Embryonic facial prominence (tissue), 1 donor: ENCODE results near the gene UBE3D.
"Not testable (repeated sequence)": the region's sequence is repeated elsewhere in the genome, so short reads cannot be mapped to it uniquely, and the experiment has no call there.

Experiments
- DNase-seq: peaks from one replicate; pipeline ENCODE4 v3.0.0-alpha.2; 2016; ENCODE audit errors: extremely low spot score

Gene UBE3D

DNA sequence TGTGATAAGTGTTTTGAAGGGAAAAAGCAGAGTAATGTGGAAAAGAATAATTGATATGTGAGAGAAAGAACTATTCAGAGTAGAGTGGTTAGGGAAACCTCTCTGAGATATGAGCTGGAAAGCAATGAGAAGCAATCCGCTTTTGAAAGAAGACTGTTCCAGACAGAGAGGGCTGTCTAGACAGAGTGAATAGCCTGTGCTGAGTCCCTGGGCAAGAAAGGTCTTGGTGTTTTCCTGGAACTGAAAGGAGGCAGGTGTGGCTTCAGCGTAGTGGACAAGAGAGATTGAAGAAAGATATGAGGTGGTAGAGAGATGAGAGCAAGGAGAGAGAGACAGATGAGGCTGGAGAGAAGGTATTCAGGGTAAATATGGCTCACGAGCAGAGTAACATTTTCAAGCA, 190.8 kb downstream of the UBE3D start:
- DNase-seq: no peak

DNA sequence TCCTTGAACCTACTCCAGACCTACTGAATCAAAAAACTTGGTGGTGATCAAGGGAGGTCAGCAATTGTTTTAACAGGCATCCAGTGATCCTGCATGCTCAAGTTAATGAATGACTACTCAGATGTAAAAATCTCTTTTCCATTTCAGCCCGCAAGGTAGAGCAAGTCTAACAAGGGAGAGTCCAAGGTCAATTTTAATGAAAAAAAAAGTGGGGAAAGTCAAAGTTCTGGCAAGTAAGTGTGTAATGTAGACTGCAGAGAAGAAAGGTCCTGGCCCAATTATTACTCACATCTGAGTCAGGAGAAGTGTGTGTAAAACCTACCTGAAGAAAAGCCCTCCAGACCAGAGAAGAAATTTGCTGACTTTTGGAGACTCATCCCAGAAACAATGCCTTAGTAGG, 193.5 kb downstream of the UBE3D start:
- DNase-seq: no peak

DNA sequence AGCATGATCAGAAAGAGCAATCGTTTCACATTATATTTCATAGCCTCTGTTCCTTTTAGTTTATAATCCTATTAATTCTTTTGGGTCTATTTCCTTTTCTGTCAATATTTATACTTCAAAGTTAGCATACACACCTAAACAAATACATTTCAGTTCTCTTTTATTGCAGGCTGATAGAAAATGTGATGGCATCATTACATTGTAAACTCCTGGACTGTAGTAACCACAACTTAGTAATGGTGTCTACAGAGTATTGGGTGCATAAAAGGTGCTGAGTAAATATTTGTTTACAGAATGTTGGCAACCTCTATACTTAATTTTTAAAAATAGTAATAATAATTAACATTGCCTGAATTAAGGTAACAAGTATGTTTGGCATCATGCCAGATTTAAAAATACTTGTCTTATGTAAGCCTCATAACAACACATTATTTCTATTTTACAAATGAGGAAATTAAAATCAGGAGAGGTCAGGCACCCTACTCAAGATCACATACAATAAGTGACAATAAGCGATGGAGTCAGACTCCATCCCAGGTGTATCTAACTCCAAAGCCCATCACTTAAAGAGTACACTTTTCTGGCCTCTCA, 195.0 kb downstream of the UBE3D start:
- no peak for DNase-seq

DNA sequence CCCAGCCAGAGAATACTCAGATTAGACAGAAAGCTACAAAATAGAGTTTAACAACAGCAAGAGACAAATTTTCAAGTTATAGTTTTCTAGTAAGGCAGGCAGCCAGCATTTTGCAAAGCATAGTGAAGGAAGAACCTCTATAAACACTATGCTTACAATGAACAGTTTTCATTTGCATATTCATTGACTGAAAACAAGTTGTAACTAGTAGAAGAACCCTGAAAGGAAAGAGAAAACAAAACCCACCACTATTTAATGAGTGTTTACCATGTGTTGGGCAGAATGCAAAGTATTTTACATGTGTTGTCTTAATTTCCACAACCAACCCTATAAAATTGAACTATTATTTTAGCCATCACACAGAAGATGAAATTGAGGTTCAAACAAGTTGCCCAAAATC, 196.1 kb downstream of the UBE3D start:
- DNase-seq: no peak

DNA sequence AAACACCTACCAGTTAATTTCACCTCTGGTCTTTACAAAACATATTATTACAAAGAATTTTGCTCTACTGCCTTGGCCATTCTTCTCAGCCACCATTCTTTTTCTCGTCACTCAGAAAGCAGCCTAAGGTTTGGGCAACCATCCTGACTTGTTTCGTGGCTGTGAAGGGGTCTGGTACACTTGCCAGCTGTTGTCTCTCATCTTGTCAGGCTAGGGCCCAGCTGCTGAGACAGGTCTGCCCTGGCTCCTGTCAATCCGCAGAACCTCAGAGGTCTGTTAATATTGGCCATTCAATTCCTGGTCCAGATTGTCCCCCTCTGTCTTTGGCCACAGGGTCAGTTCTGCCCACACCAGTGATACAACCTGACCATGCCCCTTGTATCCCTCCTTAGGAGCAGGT, 197.7 kb downstream of the UBE3D start:
- DNase-seq: no peak

DNA sequence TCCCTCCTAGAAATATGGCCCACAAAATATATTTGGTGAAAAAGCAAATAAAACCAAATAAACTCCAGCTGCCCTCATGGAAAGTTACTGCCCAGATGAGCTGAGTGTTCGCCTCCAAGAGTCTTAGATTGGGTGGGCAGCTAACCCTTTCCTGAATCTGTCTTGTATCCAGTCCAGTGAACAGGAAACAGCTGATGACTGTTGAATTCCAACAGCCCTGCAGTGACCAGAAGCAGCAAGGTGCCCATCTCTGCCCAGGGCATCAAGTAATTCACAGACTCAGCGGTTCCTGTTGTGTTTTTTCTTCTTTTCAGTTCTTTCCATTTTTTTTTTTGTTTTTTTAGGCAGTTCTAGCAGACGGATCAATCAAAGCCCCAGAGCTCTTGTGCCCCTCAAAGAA, 199.2 kb downstream of the UBE3D start:
- DNase-seq: no peak

DNA sequence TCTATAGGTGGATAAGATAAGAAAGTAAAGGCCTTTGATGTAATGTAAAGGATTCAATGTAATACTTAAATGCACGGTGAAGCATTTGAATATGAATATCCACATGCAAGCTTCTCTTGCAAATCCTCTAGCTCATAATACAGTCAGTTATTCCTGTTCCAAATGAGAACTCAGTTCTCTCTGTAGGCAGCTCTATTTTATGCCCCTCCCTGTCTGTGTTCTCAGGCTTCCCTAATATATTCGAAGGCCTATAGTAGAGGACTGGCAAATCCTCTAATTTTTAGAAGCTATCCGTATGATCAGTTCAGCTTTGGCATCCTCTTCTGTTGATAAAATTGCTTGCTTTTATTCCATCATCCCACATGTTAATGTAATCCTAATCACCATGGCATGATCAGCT, 200.2 kb downstream of the UBE3D start:
- DNase-seq: no peak

DNA sequence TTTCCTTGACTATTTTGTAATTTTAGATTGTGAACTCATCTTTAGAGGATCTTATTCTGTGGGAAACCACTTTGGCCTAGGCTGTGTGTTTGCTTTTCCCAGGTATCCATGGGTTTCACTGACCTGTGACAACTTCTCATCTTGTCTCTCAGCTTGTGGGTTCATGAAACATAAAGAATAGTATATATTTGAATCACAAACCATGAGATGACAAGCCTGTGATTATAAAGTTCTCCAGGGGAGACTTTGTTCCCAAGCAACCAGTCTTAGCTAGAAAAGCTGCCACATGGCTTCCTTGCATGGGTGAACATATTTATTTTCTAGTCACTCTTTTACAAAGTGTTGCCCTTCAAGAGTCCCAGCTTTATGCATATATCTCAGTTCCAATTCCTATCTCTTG, 201.9 kb downstream of the UBE3D start:
- no peak for DNase-seq

DNA sequence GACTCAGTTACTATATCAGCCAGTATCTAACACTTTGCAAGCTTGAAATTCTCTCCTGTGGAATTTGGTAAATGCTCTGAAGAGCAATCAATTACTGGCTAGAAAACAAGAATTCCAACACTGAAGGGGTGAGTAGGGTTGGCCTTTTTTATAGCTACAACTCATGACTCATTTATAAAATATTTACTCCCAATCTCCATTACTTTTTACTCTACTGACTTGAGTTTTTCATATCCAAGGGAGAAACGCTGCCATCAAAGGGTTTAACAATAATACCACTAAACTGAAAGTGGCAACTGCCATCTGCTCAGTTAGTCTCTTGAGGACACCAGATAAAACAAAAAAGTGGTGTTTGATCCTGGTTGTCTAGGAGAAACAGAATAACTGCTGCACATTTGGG, 203.1 kb downstream of the UBE3D start:
- DNase-seq: no peak

DNA sequence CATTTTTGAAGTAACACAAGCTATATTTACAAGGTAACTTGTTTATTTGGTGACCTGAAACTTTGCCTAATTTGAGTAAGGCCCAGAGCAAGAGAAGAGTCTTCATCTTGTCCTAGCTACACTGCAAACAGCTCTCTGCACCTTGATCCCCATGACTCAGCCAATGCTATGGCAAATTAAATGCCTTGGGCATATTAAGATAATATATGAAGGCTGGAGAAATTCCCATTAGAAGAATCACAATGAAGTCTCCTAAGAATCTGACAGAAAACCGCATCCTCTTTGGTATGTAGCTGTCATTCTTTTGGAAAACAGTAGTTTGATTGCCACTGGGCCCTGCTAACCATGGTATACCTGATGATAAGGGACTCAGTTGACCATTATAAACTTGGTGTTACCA, 204.5 kb downstream of the UBE3D start:
- DNase-seq: no peak

DNA sequence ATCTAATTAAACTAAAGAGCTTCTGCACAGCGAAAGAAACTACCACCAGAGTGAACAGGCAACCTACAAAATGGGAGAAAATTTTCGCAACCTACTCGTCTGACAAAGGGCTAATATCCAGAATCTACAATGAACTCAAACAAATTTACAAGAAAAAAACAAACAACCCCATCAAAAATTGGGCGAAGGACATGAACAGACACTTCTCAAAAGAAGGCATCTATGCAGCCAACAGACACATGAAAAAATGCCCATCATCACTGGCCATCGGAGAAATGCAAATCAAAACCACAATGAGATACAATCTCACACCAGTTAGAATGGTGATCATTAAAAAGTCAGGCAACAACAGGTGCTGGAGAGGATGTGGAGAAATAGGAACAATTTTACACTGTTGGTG, 209.6 kb downstream of the UBE3D start:
- not testable (repeated sequence) for DNase-seq

DNA sequence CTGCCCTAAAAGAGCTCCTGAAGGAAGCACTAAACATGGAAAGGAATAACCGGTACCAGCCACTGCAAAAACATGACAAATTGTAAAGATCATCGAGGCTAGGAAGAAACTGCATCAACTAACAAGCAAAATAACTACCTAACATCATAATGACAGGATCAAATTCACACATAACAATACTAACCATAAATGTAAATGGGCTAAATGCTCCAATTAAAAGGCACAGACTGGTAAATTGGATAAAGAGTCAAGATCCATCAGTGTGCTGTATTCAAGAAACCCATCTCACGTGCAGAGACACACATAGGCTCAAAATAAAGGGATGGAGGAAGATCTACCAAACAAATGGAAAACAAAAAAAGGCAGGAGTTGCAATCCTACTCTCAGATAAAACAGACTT, 212.7 kb downstream of the UBE3D start:
- DNase-seq: not testable (repeated sequence)

DNA sequence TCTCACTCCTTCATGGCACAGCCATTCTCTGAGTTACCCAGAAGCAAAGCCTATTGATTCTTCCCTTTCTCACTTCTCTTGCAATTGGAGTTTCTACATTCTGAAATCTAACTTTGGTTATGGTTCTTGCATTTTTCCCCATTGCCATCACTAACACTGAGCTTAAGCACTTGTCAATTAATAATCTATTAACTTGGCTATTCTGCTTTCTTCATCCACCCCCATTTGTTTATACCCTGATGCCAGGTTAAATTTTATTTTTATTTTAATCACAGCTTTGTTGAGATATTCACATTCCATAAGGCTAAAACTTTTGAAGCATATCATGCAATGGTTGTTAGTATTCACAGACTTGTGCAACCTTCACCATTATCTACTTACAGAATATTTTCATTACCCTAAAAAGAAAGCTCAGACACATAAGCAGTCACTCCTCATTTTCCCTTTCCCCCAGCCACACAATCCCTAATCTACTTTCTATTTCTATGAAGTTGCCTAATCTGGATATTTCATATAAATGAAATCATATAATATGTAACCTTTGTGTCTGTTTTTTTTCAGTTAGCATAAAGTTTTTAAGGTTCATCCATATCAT, 222.3 kb downstream of the UBE3D start:
- no peak for DNase-seq

DNA sequence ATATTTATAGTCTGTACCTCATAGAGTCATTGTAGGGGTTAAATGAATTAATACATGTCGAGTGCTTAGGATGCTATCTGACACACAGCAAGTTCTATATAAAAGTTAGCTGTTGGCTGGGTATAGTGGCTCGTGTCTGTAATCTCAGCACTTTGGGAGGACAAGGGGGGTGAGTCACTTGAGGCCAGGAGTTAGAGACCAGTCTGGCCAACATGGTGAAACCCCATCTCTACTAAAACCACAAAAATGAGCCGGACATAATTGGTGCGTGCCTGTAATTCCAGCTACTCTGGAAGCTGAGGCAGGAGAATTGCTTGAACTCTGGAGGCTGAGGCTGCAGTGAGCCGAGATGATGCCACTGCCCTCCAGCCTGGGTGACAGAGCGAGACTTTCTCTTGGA, 222.9 kb downstream of the UBE3D start:
- no peak for DNase-seq
